Neural cell (in vitro differentiated cells): ENCODE data around the gene ADISSP.

Source experiments
- CTCF ChIP-seq: fragments of 450-650 bp; IDR thresholded peaks from 2 replicates; pipeline ENCODE4 v1.5.1; 2014; ENCODE audit warnings: antibody characterized with exemption, mild to moderate bottlenecking, moderate library complexity; ENCODE audit not compliant: poor library complexity, severe bottlenecking
- EZH2 ChIP-seq: fragments of 200-600, 300-800 bp; shearing (Covaris generic), sonication (generic); IDR thresholded peaks from 2 replicates; pipeline ENCODE4 v1.6.1; 2014; ENCODE audit warnings: antibody characterized with exemption, low read length, borderline replicate concordance, mild to moderate bottlenecking; ENCODE audit not compliant: insufficient read depth, poor library complexity, severe bottlenecking
- POLR2AphosphoS5 ChIP-seq: IDR thresholded peaks from 2 replicates; pipeline ENCODE4 v1.6.1; 2012

- TF ChIP-seq POLR2AphosphoS5 (no peak), CTCF (no peak), EZH2 (no peak)
Observed at GRCh38 chr20:3730803-3731672, 36.5 kb downstream of the ADISSP start.
